HG03139 (cell line): Measurements from ENCODE around the gene CCKAR.
"Not testable (repeated sequence)": the region's sequence is repeated elsewhere in the genome, so short reads cannot be mapped to it uniquely, and the experiment has no call there.

Experiments used
- ATAC-seq: cut with Tn5 transposase; IDR thresholded peaks from one replicate; pipeline ENCODE4 v1.9.1; 2021; ENCODE audit not compliant: unreplicated experiment

Gene CCKAR

DNA sequence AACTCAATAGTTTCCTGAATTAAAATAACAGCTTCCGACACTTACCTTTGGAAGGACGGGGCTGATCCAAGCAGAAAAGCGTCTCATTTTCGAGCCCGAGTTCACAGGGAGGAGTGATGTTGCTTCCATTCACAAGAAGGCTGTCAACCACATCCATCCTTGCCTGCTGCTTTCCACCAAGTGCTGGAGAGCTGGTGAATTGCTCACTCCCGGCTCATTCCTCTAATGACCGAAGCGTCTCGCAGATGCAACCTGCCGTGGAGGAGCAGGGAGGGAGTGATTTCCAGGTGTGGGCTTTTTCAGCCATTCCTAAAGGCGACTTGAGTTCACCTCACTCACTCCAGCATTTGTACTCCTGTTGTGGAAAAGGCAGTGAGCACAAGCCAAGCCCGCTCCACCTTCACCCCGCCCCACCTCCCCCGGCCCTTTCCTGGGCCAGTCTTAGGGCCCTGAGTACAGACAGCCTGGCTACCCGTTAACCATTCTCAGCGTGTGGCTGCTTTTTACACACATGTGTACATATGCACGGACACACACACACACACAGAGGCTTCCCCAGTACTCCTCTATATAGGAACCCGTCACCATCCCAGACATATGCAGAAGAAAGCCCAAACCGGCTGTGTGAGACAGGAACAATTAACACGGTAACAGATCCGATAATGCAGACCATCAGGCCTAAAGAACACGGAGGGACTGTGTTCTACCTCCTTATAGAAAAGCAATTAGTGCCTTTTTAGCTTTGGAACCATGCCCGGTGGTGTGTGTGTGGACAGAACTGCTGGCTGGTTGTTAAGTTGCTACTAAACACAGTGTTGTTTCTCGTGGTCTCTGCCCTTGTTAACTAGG lies at the start of gene CCKAR:
Gene CCKAR, minus strand, starts transcription at position 374 of the 849 bp plus-strand sequence. Its CDS starts 217 bp downstream, at position 157.
- no peak for ATAC-seq

- no peak for ATAC-seq
Measured at GRCh38 chr4:26533685-26534084, 43.4 kb upstream of the CCKAR start.

- no peak for ATAC-seq
Measured at GRCh38 chr4:26531491-26532116, 41.3 kb upstream of the CCKAR start.

DNA sequence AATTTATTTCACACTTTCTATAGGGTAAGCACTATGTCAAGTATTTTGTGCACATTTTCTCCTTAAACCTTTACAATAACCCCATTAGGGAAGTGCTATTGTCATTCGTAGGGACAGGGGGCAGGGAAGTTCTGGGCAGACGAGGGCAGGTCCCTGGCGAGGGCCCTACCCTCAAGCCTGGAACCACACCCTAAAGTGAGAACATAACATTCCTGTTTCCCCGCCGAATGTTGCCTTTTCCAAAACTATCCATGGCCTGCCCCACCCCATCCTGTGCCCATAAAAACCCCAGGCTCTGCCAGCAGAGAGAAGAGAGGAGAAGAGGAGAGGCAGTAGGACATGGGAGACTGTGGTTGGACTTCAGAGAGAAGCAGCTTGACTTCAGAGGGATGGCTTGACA lies 39.8 kb upstream of the CCKAR start:
- no peak for ATAC-seq

DNA sequence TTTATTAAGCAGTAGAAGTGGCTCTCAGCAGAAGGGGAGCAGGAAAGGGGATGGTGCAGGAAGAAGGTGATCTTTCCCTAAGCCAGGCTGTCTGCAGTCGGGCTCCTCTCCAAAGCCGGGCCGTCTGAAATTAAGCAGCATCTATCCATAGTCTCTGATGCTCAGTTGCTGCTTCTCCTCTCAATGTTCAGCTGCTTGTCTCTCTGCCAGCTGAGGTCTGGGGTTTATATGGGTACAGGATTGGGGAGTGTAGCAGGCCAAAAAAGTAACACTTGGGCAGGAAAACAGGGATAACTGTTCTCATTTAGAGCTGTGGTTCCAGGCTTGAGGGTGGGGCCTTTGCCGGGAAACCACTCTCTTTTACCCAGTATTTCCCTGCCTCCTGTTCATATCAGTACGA lies 39.2 kb upstream of the CCKAR start:
- ATAC-seq: no peak

GRCh38 chr4:26525771-26526150 lies 35.5 kb upstream of the CCKAR start:
- ATAC-seq: no peak

GRCh38 chr4:26525136-26525770 lies 35.0 kb upstream of the CCKAR start:
- no peak for ATAC-seq

DNA sequence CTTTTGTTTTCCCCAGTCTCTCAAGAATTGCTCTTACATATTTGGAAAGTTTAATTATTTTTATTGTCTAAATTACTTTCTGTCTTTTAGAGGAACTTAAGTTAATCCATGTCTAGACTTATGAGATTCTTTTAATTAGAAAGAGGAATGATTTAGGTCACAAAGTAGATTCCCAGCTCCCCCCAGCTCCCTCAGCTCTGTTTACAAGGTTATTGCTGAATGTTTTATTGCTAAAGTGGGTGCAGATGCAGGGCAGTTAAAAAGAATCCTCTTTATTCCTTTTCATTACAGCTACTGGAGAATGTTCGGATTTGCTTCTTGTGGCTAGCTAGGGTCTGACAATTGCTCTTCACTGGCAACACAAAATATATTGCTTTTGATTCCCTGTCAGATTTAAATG lies 33.7 kb upstream of the CCKAR start:
- ATAC-seq: no peak

- no peak for ATAC-seq
Measured at GRCh38 chr4:26522478-26522877, 32.2 kb upstream of the CCKAR start.

GRCh38 chr4:26520728-26521450 lies 30.6 kb upstream of the CCKAR start:
- no peak for ATAC-seq

- no peak for ATAC-seq
Measured at GRCh38 chr4:26515936-26516335, 25.7 kb upstream of the CCKAR start.

DNA sequence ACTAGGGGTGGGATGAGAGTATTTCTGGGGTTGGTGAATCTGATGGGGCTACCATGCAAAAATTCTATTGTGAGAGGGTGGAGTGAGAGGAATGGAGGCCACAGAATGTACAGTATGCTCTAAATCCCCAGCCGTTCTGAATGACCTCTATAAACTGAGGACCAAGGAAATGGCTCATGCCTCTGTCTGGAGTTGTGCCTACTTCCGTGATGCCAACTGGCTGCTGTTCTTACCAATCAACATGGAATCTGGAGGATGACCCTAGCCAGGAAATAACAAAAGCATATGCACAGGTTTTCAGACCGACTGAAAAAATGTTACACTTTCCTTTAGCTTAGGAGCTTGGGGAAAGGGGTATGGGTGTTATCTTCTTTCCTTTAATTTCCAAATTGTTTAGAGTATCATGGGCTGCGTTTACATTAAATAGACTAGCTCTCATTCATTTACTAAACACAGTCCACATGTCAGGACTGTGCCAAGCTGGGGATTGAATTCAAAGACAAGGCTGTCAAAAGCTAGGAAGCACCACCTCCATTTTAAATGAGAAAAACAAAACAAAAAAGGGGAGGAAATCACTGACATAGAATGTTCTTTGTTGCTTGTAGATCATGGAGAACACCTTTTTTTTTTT lies 20.2 kb upstream of the CCKAR start:
- no peak for ATAC-seq

DNA sequence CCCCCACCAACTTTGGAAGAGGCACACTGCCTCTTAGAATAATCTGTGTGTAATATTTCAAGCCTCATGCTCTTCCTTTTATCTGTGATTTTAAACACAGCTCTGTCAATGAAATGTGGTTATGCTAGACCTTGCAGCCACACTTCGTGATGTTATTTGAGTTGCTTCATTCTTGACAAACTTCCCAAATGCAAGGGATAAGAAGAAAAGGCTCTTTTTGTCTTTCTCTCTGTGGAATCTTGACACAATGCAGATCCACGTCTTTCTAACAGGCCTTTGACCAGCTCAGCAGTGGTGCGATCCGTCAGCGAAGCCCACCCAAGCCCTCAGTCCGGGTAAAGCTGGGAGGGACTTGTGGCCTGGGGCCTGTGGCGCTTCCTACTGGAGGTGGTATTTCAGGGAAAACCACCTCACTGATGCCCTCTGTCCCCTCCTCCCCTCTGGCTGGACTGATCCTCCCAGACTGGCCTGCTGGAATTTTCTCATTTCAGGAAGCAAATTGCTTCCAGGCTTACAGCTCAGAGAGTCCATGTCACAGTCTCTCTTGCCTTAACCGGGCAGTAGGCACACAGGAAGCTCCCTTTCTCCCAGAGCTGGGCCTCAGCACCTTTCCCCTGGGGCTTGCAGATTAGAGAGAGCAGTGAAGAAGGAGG lies 19.5 kb upstream of the CCKAR start:
- ATAC-seq: no peak

GRCh38 chr4:26507286-26507685 lies 17.0 kb upstream of the CCKAR start:
- ATAC-seq: no peak

DNA sequence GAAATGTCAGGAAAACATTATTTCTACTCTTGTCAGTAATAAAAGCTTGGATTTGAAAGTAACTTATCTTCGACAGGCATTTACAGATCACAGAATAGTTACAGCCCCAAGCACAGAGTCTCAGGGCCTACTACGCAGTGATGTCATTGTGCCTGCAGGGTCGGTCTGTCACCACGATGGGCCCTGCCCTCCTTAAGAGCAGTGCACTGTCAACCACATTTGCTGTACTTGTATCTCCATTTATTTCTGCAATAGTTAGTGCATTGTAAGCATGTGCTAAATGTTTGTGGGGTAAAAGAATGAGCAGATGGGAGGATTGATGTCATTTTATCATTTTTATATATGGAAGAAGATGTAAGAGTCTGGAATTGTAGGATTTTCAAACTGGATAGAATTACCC lies 13.6 kb upstream of the CCKAR start:
- ATAC-seq: no peak

- no peak for ATAC-seq
Measured at GRCh38 chr4:26503427-26503826, 13.1 kb upstream of the CCKAR start.

GRCh38 chr4:26500565-26500999 lies 10.3 kb upstream of the CCKAR start:
- not testable (repeated sequence) for ATAC-seq

- ATAC-seq: no peak
Measured at GRCh38 chr4:26496207-26496783, 6.0 kb upstream of the CCKAR start.

DNA sequence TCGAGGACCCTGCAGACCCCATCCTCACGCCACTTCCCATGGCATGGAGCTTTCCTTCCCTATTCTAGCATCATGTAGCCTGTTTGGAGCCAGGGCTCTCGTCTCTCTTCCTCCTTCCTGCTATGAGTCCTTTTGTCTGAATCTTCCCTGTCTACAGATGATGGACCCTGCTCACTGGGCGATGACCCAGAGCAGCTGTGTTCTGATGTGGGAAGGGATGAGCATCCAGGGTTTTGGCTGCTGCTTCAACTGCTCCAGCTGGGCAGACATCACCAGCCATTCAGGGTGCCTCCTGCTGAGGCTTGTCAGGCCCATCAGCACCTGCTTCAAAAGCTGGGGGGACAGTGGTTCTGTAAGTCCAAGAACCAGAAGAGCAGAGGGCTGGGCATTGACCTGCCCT lies 3.2 kb upstream of the CCKAR start:
- no peak for ATAC-seq
